ENCODE measurements around the gene SYNPR. TPM values are rescaled to one million over a fixed set of nuclear protein-coding genes. Genes with fewer than 3 reads are reported as not detected.

The SYNPR gene
- polyA plus RNA-seq, 3 donors: not detected

GRCh38 chr3:63565220-63565619 lies 287.1 kb downstream of the SYNPR start:
- Mint-ChIP-seq H3K36me3 (no peaks in the 10 kb centered on the region), H3K4me3 (no peak overlapping the region), H3K4me1 (no peaks in the 10 kb centered on the region), H3K27ac (no peak overlapping the region), H3K27me3 (ENCODE audit: low read depth in 3 of 3) (peaks cover 0 to 7% (median 0%) of the 10 kb centered on the region in 3 donors), H3K9me3 (peaks cover 0 to 5% (median 2%) of the 10 kb centered on the region in 7 donors)
- no peaks in the 10 kb centered on the region for H3K27me3 ChIP-seq (ENCODE audit: control insufficient read depth in 2 of 2, insufficient read depth in 2 of 2, low read length in 2 of 2)
- no peak for TF ChIP-seq CTCF (IDR thresholded peaks at IDR 0.05)
- WGBS (ENCODE audit: insufficient coverage): 80% methylated on average over 5 of the region's 6 CpGs
- H3K27ac ChIP-seq (ENCODE audit: low read depth in 1 of 2, low read length in 2 of 2): no peak overlapping the region
- no peaks in the 10 kb centered on the region for H3K79me2 ChIP-seq (ENCODE audit: insufficient read depth, low read length)
- H3K9me3 ChIP-seq (replicated peaks in 1 of 2; ENCODE audit: control insufficient read depth in 1 of 2, insufficient read depth in 1 of 2, low read length in 2 of 2): no peaks in the 10 kb centered on the region
- H2AFZ ChIP-seq (ENCODE audit: insufficient read depth, low read depth, low read length, poor library complexity, severe bottlenecking): no peak overlapping the region
- H3K4me2 ChIP-seq (replicated peaks; ENCODE audit: extremely low read depth, low read length, poor library complexity, severe bottlenecking): no peak overlapping the region
- H3K4me3 ChIP-seq (replicated peaks in 1 of 3; ENCODE audit: low read depth in 2 of 3, low read length in 3 of 3): no peak overlapping the region
- intact Hi-C loops (cut with micrococcal nuclease): no loop called here
- no peaks in the 10 kb centered on the region for H3K36me3 ChIP-seq (replicated peaks in 1 of 2; ENCODE audit: control insufficient read depth in 1 of 2, insufficient read depth in 2 of 2, low read length in 2 of 2)
- DNase-seq: no peak
- no peak overlapping the region for H3K9ac ChIP-seq (ENCODE audit: insufficient read depth, low read length, poor library complexity, severe bottlenecking)
- H3K4me1 ChIP-seq (ENCODE audit: control insufficient read depth in 1 of 2, insufficient read depth in 2 of 2, low read length in 2 of 2): no peaks in the 10 kb centered on the region
- H4K20me1 ChIP-seq (ENCODE audit: insufficient read depth, low read length): no peaks in the 10 kb centered on the region

GRCh38 chr3:63571682-63572081 lies 293.6 kb downstream of the SYNPR start:
- H3K27ac ChIP-seq (ENCODE audit: low read depth in 1 of 2, low read length in 2 of 2): no peak overlapping the region
- Mint-ChIP-seq H3K4me1 (no peaks in the 10 kb centered on the region), H3K4me3 (no peak overlapping the region), H3K27me3 (ENCODE audit: low read depth in 3 of 3) (peaks cover 0 to 3% (median 0%) of the 10 kb centered on the region in 3 donors), H3K36me3 (no peaks in the 10 kb centered on the region), H3K27ac (no peak overlapping the region), H3K9me3 (peaks cover 0 to 7% (median 4%) of the 10 kb centered on the region in 7 donors)
- no peak for DNase-seq
- H3K9me3 ChIP-seq (replicated peaks in 1 of 2; ENCODE audit: control insufficient read depth in 1 of 2, insufficient read depth in 1 of 2, low read length in 2 of 2): no peaks in the 10 kb centered on the region
- no peaks in the 10 kb centered on the region for H3K4me1 ChIP-seq (ENCODE audit: control insufficient read depth in 1 of 2, insufficient read depth in 2 of 2, low read length in 2 of 2)
- intact Hi-C loops (cut with micrococcal nuclease): no loop called here
- no peak for TF ChIP-seq CTCF (IDR thresholded peaks at IDR 0.05)
- no peaks in the 10 kb centered on the region for H3K27me3 ChIP-seq (ENCODE audit: control insufficient read depth in 2 of 2, insufficient read depth in 2 of 2, low read length in 2 of 2)
- WGBS (ENCODE audit: insufficient coverage): 68% methylated on average over 2 of the region's 3 CpGs
- H3K36me3 ChIP-seq (replicated peaks in 1 of 2; ENCODE audit: control insufficient read depth in 1 of 2, insufficient read depth in 2 of 2, low read length in 2 of 2): no peaks in the 10 kb centered on the region
- no peaks in the 10 kb centered on the region for H4K20me1 ChIP-seq (ENCODE audit: insufficient read depth, low read length)
- no peaks in the 10 kb centered on the region for H3K79me2 ChIP-seq (ENCODE audit: insufficient read depth, low read length)
- no peak overlapping the region for H3K4me2 ChIP-seq (replicated peaks; ENCODE audit: extremely low read depth, low read length, poor library complexity, severe bottlenecking)
- H3K9ac ChIP-seq (ENCODE audit: insufficient read depth, low read length, poor library complexity, severe bottlenecking): no peak overlapping the region
- H2AFZ ChIP-seq (ENCODE audit: insufficient read depth, low read depth, low read length, poor library complexity, severe bottlenecking): no peak overlapping the region
- H3K4me3 ChIP-seq (replicated peaks in 1 of 3; ENCODE audit: low read depth in 2 of 3, low read length in 3 of 3): no peak overlapping the region
